Neural cell (in vitro differentiated cells): Measurements from ENCODE around the gene MMP25. TPM values are rescaled to one million over a fixed set of nuclear protein-coding genes. Genes with fewer than 3 reads are reported as not detected.

ENCODE experiments used
- H2AFZ ChIP-seq: fragments of 200-600, 300-800 bp; sonication (generic), shearing (Covaris generic); 2 replicates; pipeline ENCODE4 v1.6.0; 2014; ENCODE audit warnings: low read depth, mild to moderate bottlenecking, antibody characterized with exemption, low read length, moderate library complexity
- H3F3A ChIP-seq: fragments of 200-600 bp; shearing (Covaris generic); 2 replicates; pipeline ENCODE4 v1.6.1; 2016; ENCODE audit warnings: mild to moderate bottlenecking, moderate library complexity, mixed read lengths, antibody characterized with exemption, low read length; ENCODE audit not compliant: insufficient read depth, poor library complexity, severe bottlenecking
- H3K27ac ChIP-seq: fragments of 200-600, 300-800 bp; sonication (generic), shearing (Covaris generic); 2 replicates; pipeline ENCODE4 v1.5.1; 2014; ENCODE audit warnings: mild to moderate bottlenecking, low read length, moderate library complexity
- H3K27me3 ChIP-seq: fragments of 300-800, 200-600 bp; sonication (generic), shearing (Covaris generic); 2 replicates; pipeline ENCODE4 v1.6.0; 2014; ENCODE audit warnings: mild to moderate bottlenecking, low read depth, low read length, moderate library complexity; ENCODE audit not compliant: insufficient read depth
- H3K36me3 ChIP-seq: fragments of 300-800, 200-600 bp; sonication (generic), shearing (Covaris generic); 2 replicates; pipeline ENCODE4 v1.5.1; 2014; ENCODE audit warnings: mild to moderate bottlenecking, antibody characterized with exemption, low read length, moderate library complexity; ENCODE audit not compliant: insufficient read depth
- H3K4me2 ChIP-seq: fragments of 300-800, 200-600 bp; sonication (generic), shearing (Covaris generic); 2 replicates; pipeline ENCODE4 v1.6.0; 2014; ENCODE audit warnings: mild to moderate bottlenecking, low read length
- H3K4me3 ChIP-seq: fragments of 300-800, 200-600 bp; sonication (generic), shearing (Covaris generic); 2 replicates; pipeline ENCODE4 v1.5.1; 2014; ENCODE audit warnings: mild to moderate bottlenecking, low read length, moderate library complexity
- H3K79me2 ChIP-seq: fragments of 200-600 bp; shearing (Covaris generic); replicated peaks from 2 replicates; pipeline ENCODE4 v1.6.0; 2014; ENCODE audit warnings: mild to moderate bottlenecking, low read length, moderate library complexity; ENCODE audit not compliant: insufficient read depth
- H3K9ac ChIP-seq: fragments of 300-800, 200-600 bp; sonication (generic), shearing (Covaris generic); 2 replicates; pipeline ENCODE4 v1.6.1; 2016; ENCODE audit warnings: mild to moderate bottlenecking, low read length, mixed read lengths
- H3K9me2 ChIP-seq: fragments of 200-600 bp; shearing (Covaris generic); 2 replicates; pipeline ENCODE4 v1.6.1; 2016; ENCODE audit warnings: mild to moderate bottlenecking, low read length, mixed read lengths; ENCODE audit not compliant: insufficient read depth
- H3K9me3 ChIP-seq: fragments of 200-600, 300-800 bp; sonication (generic), shearing (Covaris generic); 2 replicates; pipeline ENCODE4 v1.6.1; 2016; ENCODE audit warnings: mild to moderate bottlenecking, mixed run types, low read length, moderate library complexity, mixed read lengths
- H4K20me1 ChIP-seq: fragments of 200-600 bp; shearing (Covaris generic); 2 replicates; pipeline ENCODE4 v1.6.1; 2016; ENCODE audit warnings: mild to moderate bottlenecking, mixed run types; ENCODE audit not compliant: insufficient read depth
- EP300 ChIP-seq: fragments of 450-650 bp; conservative IDR thresholded peaks from 2 replicates; pipeline ENCODE4 v1.6.1; 2014; ENCODE audit warnings: antibody characterized with exemption, mild to moderate bottlenecking, moderate library complexity; ENCODE audit not compliant: poor library complexity, severe bottlenecking
- EZH2 ChIP-seq: fragments of 200-600, 300-800 bp; shearing (Covaris generic), sonication (generic); IDR thresholded peaks from 2 replicates; pipeline ENCODE4 v1.6.1; 2014; ENCODE audit warnings: antibody characterized with exemption, low read length, borderline replicate concordance, mild to moderate bottlenecking; ENCODE audit not compliant: insufficient read depth, poor library complexity, severe bottlenecking
- MXI1 ChIP-seq: fragments of 450-650 bp; conservative IDR thresholded peaks from 2 replicates; pipeline ENCODE4 v1.6.1; 2014; ENCODE audit warnings: antibody characterized with exemption, mild to moderate bottlenecking; ENCODE audit not compliant: poor library complexity, severe bottlenecking
- POLR2AphosphoS5 ChIP-seq: IDR thresholded peaks from 2 replicates; pipeline ENCODE4 v1.6.1; 2012
- RAD21 ChIP-seq: fragments of 450-650 bp; conservative IDR thresholded peaks from 2 replicates; pipeline ENCODE4 v1.6.1; 2014; ENCODE audit warnings: antibody characterized with exemption, mild to moderate bottlenecking, moderate library complexity
- SMC3 ChIP-seq: fragments of 450-650 bp; conservative IDR thresholded peaks from 2 replicates; pipeline ENCODE4 v1.6.1; 2014; ENCODE audit warnings: antibody characterized with exemption, mild to moderate bottlenecking, moderate library complexity; ENCODE audit not compliant: poor library complexity
- TAF1 ChIP-seq: IDR thresholded peaks from 2 replicates; pipeline ENCODE4 v1.6.1; 2012; ENCODE audit warnings: low read depth
- polyA plus RNA-seq: library from polyadenylated mRNA; depleted of rRNA; stranded (reverse); fragments of >200 nt; gene quantifications from 2 replicates; pipeline ENCODE4 v1.2.3, GENCODE V29; 2014
- TF ChIP-seq, protein P1 (sequence below): IDR thresholded peaks from 2 replicates; pipeline ENCODE4 v1.6.1; 2012; ENCODE audit warnings: borderline replicate concordance
- TF ChIP-seq, protein P2 (sequence below): fragments of 450-650 bp; IDR thresholded peaks from 2 replicates; pipeline ENCODE4 v1.5.1; 2014; ENCODE audit warnings: antibody characterized with exemption, mild to moderate bottlenecking, moderate library complexity; ENCODE audit not compliant: poor library complexity, severe bottlenecking

Gene MMP25
- polyA plus RNA-seq, 1 donor from 2014 or later = not detected

DNA sequence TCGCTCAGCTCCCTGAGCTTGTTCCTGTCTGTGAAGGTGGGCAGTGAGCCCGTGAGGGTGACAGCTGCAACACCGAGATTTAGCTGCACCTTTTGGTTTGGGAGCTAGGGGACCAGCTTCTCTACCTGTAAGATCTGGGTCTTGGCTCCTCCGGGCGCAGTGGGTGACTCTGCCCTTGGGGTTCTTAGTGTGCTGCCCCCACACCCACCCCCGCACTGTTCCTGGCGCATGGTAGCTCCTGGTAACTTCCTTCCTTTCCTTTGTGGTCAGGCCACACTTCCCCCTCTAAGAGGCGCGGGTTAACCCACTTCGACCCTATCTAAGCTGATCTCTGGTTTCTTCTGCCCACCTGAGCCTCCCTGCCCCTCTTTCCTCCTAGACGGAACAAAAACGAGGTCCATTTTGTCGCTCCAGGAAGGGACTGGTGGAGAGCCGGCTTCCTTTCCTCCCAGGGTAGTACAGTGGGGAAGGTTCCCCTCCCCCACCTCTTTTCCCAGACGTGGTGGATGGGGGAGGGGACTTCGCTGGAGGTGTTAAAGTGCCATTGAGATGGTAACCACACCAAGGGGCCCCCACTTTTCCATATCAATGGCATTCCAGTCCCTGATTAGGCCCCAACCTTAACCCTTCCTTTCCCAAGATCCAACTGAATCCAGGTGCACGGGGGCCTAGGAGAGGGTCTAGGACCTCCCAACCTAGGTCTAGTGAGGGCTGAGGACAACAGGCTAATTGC lies 38.2 kb upstream of the MMP25 start:
- Histone ChIP-seq H3K4me3 (no peak overlapping the region), H3K79me2 (no peaks in the 10 kb centered on the region), H3K9ac (no peak overlapping the region), H3K9me2 (no peaks in the 10 kb centered on the region), H3K27ac (no peak overlapping the region), H2AFZ (no peak overlapping the region), H3K4me2 (no peak overlapping the region), H3K9me3 (no peaks in the 10 kb centered on the region), H3F3A (no peaks in the 10 kb centered on the region), H3K36me3 (no peaks in the 10 kb centered on the region), H4K20me1 (no peaks in the 10 kb centered on the region), H3K27me3 (peaks cover 73% of the 10 kb centered on the region)
- TF ChIP-seq MXI1 (no peak), POLR2AphosphoS5 (no peak), EP300 (no peak), EZH2 (no peak)
- TF ChIP-seq, protein P1, sequence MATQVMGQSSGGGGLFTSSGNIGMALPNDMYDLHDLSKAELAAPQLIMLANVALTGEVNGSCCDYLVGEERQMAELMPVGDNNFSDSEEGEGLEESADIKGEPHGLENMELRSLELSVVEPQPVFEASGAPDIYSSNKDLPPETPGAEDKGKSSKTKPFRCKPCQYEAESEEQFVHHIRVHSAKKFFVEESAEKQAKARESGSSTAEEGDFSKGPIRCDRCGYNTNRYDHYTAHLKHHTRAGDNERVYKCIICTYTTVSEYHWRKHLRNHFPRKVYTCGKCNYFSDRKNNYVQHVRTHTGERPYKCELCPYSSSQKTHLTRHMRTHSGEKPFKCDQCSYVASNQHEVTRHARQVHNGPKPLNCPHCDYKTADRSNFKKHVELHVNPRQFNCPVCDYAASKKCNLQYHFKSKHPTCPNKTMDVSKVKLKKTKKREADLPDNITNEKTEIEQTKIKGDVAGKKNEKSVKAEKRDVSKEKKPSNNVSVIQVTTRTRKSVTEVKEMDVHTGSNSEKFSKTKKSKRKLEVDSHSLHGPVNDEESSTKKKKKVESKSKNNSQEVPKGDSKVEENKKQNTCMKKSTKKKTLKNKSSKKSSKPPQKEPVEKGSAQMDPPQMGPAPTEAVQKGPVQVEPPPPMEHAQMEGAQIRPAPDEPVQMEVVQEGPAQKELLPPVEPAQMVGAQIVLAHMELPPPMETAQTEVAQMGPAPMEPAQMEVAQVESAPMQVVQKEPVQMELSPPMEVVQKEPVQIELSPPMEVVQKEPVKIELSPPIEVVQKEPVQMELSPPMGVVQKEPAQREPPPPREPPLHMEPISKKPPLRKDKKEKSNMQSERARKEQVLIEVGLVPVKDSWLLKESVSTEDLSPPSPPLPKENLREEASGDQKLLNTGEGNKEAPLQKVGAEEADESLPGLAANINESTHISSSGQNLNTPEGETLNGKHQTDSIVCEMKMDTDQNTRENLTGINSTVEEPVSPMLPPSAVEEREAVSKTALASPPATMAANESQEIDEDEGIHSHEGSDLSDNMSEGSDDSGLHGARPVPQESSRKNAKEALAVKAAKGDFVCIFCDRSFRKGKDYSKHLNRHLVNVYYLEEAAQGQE = no peak

DNA sequence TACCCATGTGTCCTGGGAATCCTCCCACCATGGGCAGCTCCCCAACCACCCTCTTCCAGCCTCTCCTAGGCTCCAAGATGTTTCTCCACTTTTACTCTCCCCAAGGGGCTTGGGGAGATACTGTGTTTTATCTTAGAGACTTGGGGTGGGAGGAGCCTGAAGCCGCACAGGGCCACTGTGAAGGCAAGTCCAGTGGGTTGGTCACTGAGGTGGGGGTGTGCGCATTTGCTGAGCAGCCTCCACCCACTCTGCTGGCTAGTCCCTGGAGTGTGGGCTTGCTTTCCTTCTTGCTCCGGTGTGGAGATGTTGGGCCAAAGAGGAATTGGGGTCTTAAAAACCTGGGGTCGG lies 37.7 kb upstream of the MMP25 start:
- Histone ChIP-seq H3K36me3 (no peaks in the 10 kb centered on the region), H2AFZ (no peak overlapping the region), H3K79me2 (no peaks in the 10 kb centered on the region), H3K4me2 (no peak overlapping the region), H3K27ac (no peak overlapping the region), H3K9ac (no peak overlapping the region), H3K9me3 (no peaks in the 10 kb centered on the region), H3K27me3 (peaks cover 73% of the 10 kb centered on the region), H3K4me3 (no peak overlapping the region), H3F3A (no peaks in the 10 kb centered on the region), H3K9me2 (no peaks in the 10 kb centered on the region), H4K20me1 (no peaks in the 10 kb centered on the region)
- TF ChIP-seq EP300 (no peak), MXI1 (no peak), RAD21 (no peak), TAF1 (no peak), POLR2AphosphoS5 (no peak), SMC3 (no peak), EZH2 (no peak)
- TF ChIP-seq, protein P2, sequence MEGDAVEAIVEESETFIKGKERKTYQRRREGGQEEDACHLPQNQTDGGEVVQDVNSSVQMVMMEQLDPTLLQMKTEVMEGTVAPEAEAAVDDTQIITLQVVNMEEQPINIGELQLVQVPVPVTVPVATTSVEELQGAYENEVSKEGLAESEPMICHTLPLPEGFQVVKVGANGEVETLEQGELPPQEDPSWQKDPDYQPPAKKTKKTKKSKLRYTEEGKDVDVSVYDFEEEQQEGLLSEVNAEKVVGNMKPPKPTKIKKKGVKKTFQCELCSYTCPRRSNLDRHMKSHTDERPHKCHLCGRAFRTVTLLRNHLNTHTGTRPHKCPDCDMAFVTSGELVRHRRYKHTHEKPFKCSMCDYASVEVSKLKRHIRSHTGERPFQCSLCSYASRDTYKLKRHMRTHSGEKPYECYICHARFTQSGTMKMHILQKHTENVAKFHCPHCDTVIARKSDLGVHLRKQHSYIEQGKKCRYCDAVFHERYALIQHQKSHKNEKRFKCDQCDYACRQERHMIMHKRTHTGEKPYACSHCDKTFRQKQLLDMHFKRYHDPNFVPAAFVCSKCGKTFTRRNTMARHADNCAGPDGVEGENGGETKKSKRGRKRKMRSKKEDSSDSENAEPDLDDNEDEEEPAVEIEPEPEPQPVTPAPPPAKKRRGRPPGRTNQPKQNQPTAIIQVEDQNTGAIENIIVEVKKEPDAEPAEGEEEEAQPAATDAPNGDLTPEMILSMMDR = no peak
- TF ChIP-seq, protein P1 = no peak
